HG03103 (cell line): Measurements from ENCODE around the gene ASIC4.
A peak's percentile ranks its signal among the peaks of the same experiment; 100 is the strongest.

Experiments
- ATAC-seq: cut with Tn5 transposase; IDR thresholded peaks from one replicate; pipeline ENCODE4 v1.9.1; 2021; ENCODE audit warnings: low read depth; ENCODE audit not compliant: unreplicated experiment

ASIC4 gene

GRCh38 chr2:219513787-219514186 is 495 bp upstream of the ASIC4 start:
- no peak for ATAC-seq

DNA sequence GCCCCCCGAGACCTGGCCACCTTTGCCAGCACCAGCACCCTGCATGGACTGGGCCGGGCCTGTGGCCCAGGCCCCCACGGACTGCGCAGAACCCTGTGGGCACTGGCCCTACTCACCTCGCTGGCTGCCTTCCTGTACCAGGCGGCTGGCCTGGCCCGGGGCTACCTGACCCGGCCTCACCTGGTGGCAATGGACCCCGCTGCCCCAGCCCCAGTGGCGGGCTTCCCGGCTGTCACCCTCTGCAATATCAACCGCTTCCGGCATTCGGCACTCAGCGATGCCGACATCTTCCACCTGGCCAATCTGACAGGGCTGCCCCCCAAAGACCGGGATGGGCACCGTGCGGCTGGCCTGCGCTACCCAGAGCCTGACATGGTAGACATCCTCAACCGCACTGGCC is 554 bp downstream of the ASIC4 start:
- no peak for ATAC-seq

- ATAC-seq, result no peak
Measured at GRCh38 chr2:219515874-219516629, 1.8 kb downstream of the ASIC4 start.

GRCh38 chr2:219516888-219517287 is 2.6 kb downstream of the ASIC4 start:
- no peak for ATAC-seq

- ATAC-seq, result no peak
Measured at GRCh38 chr2:219517954-219518778, 3.9 kb downstream of the ASIC4 start.

- ATAC-seq, result no peak
Measured at GRCh38 chr2:219519526-219519916, 5.2 kb downstream of the ASIC4 start.

- ATAC-seq, result no peak
Measured at GRCh38 chr2:219520079-219520478, 5.8 kb downstream of the ASIC4 start.

- ATAC-seq, result no peak
Measured at GRCh38 chr2:219521066-219521880, 7.0 kb downstream of the ASIC4 start.

DNA sequence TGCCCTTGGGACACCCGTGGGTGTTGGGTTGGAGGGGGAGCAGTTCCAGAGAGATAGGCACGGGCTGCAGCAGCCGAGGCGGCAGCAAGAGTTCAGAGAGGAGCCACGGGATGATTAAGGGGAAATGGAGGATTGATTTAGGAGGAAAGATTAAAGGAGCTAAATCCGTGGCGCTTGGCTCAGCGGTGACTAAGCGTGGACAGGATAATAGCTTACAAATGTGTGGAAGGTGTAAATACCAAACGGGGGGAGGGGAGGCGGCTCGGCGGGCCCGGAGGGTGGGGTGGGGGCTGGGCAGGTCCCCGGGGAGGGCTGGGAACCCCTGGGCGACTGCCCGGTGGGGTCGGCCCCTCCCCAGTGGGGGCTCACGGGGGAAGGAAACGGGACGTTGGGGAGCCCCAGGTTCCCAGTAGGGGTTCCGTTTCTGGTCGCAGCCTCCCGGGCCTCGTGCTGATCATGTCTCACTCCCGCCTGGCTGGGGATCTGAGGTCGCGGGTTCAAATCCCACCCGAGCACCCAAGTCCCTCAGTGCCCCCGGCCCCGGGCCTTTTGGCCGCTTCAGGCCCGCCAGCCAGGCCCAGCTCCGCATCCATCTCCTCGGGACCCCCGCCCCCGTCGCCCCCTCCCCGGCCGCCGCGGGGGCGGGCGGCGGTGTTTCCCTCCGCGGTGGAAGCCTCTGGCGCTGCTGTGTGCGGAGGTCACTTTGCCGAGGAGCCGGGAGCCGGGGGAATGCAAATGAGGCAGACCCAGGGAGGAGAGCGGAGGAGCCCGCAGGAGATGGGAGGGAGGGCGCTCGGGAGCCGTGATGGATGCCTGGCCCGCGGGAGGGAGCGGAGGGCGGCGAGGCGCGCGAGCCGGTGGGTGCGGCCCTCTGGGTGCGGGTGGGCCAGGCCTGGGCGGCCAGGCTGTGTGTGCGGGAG is 8.1 kb downstream of the ASIC4 start:
- no peak for ATAC-seq

DNA sequence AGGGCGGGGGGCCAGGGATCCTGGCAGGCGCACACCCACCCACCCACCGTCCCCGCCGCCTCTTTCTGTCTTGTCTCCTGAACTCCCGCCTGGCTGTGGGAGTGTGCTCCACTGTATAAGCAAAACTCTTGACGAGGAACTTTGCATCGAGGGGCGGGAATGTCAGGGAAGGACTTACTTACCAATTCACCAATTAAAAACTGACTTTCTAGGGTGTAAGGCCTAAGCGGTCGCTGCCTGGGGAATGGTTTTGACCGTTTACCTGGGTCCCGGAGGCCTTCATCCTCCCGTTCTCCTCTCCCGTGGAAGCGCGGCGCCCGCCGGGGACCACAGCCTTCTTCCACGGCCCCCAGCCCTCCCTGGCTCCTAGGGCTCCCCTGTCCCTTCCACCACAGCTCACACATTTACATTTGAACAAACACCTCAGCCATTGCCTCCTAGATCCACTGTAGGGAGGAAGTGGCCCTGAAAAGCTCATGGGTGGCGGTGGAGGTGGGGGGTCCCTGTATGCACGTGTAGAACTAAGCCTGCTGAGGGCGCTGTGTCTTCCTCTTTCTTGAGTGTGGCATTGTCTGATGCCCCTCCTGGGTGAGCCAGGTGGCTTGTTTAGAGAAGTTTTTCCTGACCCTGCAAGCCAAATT is 8.9 kb downstream of the ASIC4 start:
- no peak for ATAC-seq

GRCh38 chr2:219524817-219525216 is 10.5 kb downstream of the ASIC4 start:
- no peak for ATAC-seq

- no peak for ATAC-seq
Measured at GRCh38 chr2:219525533-219526232, 11.4 kb downstream of the ASIC4 start.

DNA sequence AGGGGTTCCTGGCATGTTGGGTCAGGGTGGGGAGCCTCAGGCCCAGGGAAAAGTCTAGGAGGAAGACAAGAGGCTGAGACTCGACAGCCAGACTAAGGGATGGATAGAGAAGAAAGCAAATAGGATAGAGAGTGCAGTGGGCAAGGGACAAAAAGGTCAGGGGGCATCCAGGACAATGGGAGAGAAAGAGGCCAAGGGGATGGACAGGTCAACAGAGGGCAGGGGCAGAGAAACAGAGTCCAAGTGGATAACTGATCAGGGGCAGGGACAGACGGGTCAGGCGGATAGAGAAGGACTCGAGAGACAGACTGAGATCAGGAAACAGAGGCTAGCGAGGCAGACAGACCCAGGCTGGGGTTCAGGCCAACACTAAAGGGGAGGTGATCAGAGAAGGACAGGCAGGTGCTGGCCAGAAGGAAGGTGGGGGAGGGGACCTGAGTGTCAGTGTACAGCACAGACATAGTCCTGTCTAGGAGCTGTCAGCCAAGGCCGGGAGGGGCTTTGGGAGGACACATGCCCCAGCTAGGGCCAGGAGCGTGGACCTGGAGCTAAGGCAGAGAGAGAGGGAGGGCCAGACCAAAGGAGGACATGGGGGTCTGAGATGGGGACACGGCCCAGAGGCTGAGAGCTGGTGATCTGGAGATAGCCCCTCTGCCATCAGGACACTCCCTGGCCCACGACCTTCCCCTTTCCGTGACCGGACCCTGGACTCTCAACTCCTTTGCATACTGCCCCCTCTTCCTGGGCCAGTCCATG is 12.2 kb downstream of the ASIC4 start:
- no peak for ATAC-seq

DNA sequence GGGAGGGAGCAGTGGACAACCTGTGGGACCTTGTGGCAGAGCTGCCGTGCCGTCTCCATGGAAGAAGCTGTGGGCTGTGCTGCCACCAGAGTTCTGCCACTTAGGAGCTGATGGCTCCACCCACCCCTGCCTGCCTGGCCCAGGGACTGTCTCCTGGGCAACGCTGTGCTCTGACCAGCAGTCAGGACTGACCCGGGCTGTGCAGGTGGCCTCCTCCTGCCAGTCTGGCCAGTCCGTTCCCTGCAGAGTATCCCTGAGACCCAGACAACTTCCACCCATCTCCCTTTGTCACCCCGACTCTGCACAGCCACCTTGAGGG is 12.8 kb downstream of the ASIC4 start:
- no peak for ATAC-seq

GRCh38 chr2:219527472-219527871 is 13.2 kb downstream of the ASIC4 start:
- no peak for ATAC-seq

- ATAC-seq, result peak; percentile 80
Measured at GRCh38 chr2:219530048-219530963, 16.0 kb downstream of the ASIC4 start.

DNA sequence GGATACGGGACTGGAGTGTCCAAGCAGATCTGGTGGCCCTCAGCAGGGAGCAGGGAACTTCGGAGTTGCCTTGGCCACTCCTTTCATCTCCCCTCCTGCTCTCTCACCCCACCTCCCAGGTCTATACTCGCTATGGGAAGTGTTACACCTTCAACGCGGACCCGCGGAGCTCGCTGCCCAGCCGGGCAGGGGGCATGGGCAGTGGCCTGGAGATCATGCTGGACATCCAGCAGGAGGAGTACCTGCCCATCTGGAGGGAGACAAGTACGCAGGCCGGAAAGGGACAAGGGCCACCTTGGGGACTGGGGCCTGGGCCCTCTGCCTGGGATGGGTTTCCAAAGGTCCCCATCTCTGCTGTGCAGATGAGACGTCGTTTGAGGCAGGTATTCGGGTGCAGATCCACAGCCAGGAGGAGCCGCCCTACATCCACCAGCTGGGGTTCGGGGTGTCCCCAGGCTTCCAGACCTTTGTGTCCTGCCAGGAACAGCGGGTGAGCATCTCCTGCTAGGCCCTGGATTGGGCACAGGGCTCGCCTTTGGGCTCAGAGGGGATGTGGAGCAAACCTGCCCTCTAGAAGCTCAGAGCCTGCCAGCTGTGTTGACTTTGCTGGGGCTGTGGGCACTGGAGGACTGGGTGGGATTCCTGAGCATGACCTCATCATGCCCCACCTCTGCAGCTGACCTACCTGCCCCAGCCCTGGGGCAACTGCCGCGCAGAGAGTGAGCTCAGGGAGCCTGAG is 17.5 kb downstream of the ASIC4 start:
- no peak for ATAC-seq
